Activated CD4-positive, alpha-beta memory T cell treated with anti-CD3 and anti-CD28 coated beads, Interleukin-2, amount 10 ng/mL, durations not matched to agents 7 days and 5 days (primary cell): ENCODE data around the gene PRAMEF15. TPM values are rescaled to one million over a fixed set of nuclear protein-coding genes. Genes with fewer than 3 reads are reported as not detected.
"Not testable (repeated sequence)": the region's sequence is repeated elsewhere in the genome, so short reads cannot be mapped to it uniquely, and the experiment has no call there.

Source experiments
- CTCF ChIA-PET: fragments of 350-600 bp; sonication (Branson Sonifier 250); formaldehyde crosslinking; loops from one replicate; lab custom pipeline; 2021; ENCODE audit warnings: antibody characterized with exemption, inconsistent platforms; lab: Charles Lee
- POLR2A ChIA-PET: fragments of 350-600 bp; sonication (Branson Sonifier 250); formaldehyde crosslinking; loops from one replicate; lab custom pipeline; 2021; ENCODE audit warnings: antibody characterized with exemption; lab: Charles Lee
- DNase-seq: peaks from one replicate; pipeline ENCODE4 v3.0.0-alpha.2; 2020
- H3K27ac Mint-ChIP-seq: one replicate; pipeline ENCODE4 v1.8.0; 2021; ENCODE audit warnings: mild to moderate bottlenecking, mixed read lengths
- H3K27me3 Mint-ChIP-seq: one replicate; pipeline ENCODE4 v1.8.0; 2021; ENCODE audit warnings: mixed read lengths
- H3K36me3 Mint-ChIP-seq: one replicate; pipeline ENCODE4 v1.8.0; 2021; ENCODE audit warnings: low read depth, mixed read lengths
- H3K4me1 Mint-ChIP-seq: one replicate; pipeline ENCODE4 v1.8.0; 2021; ENCODE audit warnings: mixed read lengths
- H3K4me3 Mint-ChIP-seq: one replicate; pipeline ENCODE4 v1.8.0; 2021; ENCODE audit warnings: mild to moderate bottlenecking, mixed read lengths
- H3K9me3 Mint-ChIP-seq: one replicate; pipeline ENCODE4 v1.8.0; 2021; ENCODE audit warnings: mixed read lengths
- total RNA-seq, 2 experiments: library from RNA; stranded (reverse); gene quantifications; one replicate each; pipeline ENCODE4 v1.2.3, GENCODE V29; 2021

PRAMEF15 gene
- not detected for total RNA-seq

GRCh38 chr1:13315281-13315680, at the start of gene PRAMEF15:
TSS of gene PRAMEF15 (plus strand) at chr1:13315581. CDS start at chr1:13318408, 2,827 bp downstream.
- H3K36me3 Mint-ChIP-seq, H3K27ac Mint-ChIP-seq, H3K4me3 Mint-ChIP-seq, H3K4me1 Mint-ChIP-seq, CTCF ChIA-PET, DNase-seq, H3K9me3 Mint-ChIP-seq, H3K27me3 Mint-ChIP-seq, POLR2A ChIA-PET: not testable (repeated sequence)

GRCh38 chr1:13277016-13277415, 38.4 kb upstream of the PRAMEF15 start:
- H3K27ac Mint-ChIP-seq, CTCF ChIA-PET, POLR2A ChIA-PET, H3K9me3 Mint-ChIP-seq, H3K4me1 Mint-ChIP-seq, H3K36me3 Mint-ChIP-seq, H3K4me3 Mint-ChIP-seq, H3K27me3 Mint-ChIP-seq, DNase-seq: not testable (repeated sequence)

GRCh38 chr1:13279617-13280016, 35.8 kb upstream of the PRAMEF15 start:
- H3K27ac Mint-ChIP-seq, H3K9me3 Mint-ChIP-seq, DNase-seq, CTCF ChIA-PET, H3K4me1 Mint-ChIP-seq, H3K27me3 Mint-ChIP-seq, POLR2A ChIA-PET, H3K4me3 Mint-ChIP-seq, H3K36me3 Mint-ChIP-seq: not testable (repeated sequence)

GRCh38 chr1:13285037-13285436, 30.3 kb upstream of the PRAMEF15 start, which contains the start of gene PRAMEF8:
TSS of gene PRAMEF8 (minus strand) at chr1:13285137. CDS start at chr1:13284091, 1,046 bp downstream.
- H3K4me1 Mint-ChIP-seq, CTCF ChIA-PET, H3K27ac Mint-ChIP-seq, H3K4me3 Mint-ChIP-seq, H3K9me3 Mint-ChIP-seq, H3K27me3 Mint-ChIP-seq, POLR2A ChIA-PET, H3K36me3 Mint-ChIP-seq, DNase-seq: not testable (repeated sequence)

- H3K9me3 Mint-ChIP-seq, H3K4me1 Mint-ChIP-seq, H3K27me3 Mint-ChIP-seq, H3K4me3 Mint-ChIP-seq, CTCF ChIA-PET, POLR2A ChIA-PET, DNase-seq, H3K27ac Mint-ChIP-seq, H3K36me3 Mint-ChIP-seq: not testable (repeated sequence)
These were observed 26.4 kb upstream of the PRAMEF15 start for GRCh38 chr1:13289030-13289429.

GRCh38 chr1:13297216-13297931, 18.0 kb upstream of the PRAMEF15 start:
- H3K4me1 Mint-ChIP-seq, H3K27ac Mint-ChIP-seq, H3K9me3 Mint-ChIP-seq, CTCF ChIA-PET, H3K36me3 Mint-ChIP-seq, H3K4me3 Mint-ChIP-seq, DNase-seq, H3K27me3 Mint-ChIP-seq, POLR2A ChIA-PET: not testable (repeated sequence)

GRCh38 chr1:13298699-13299098, 16.7 kb upstream of the PRAMEF15 start:
- H3K27me3 Mint-ChIP-seq, H3K4me3 Mint-ChIP-seq, H3K9me3 Mint-ChIP-seq, POLR2A ChIA-PET, DNase-seq, H3K4me1 Mint-ChIP-seq, H3K27ac Mint-ChIP-seq, H3K36me3 Mint-ChIP-seq, CTCF ChIA-PET: not testable (repeated sequence)

- H3K27me3 Mint-ChIP-seq, H3K4me1 Mint-ChIP-seq, H3K9me3 Mint-ChIP-seq, H3K4me3 Mint-ChIP-seq, POLR2A ChIA-PET, H3K36me3 Mint-ChIP-seq, CTCF ChIA-PET, H3K27ac Mint-ChIP-seq, DNase-seq: not testable (repeated sequence)
These were observed 13.2 kb upstream of the PRAMEF15 start for GRCh38 chr1:13302197-13302596.

GRCh38 chr1:13303239-13303638, 12.1 kb upstream of the PRAMEF15 start, which contains the start of gene PRAMEF33:
TSS of gene PRAMEF33 (plus strand) at chr1:13303539. CDS start at chr1:13305955, 2,416 bp downstream.
- H3K4me1 Mint-ChIP-seq, H3K27ac Mint-ChIP-seq, DNase-seq, POLR2A ChIA-PET, H3K4me3 Mint-ChIP-seq, H3K36me3 Mint-ChIP-seq, H3K9me3 Mint-ChIP-seq, CTCF ChIA-PET, H3K27me3 Mint-ChIP-seq: not testable (repeated sequence)

GRCh38 chr1:13342496-13342895, 27.1 kb downstream of the PRAMEF15 start:
- CTCF ChIA-PET, H3K27me3 Mint-ChIP-seq, POLR2A ChIA-PET, H3K9me3 Mint-ChIP-seq, H3K4me3 Mint-ChIP-seq, H3K36me3 Mint-ChIP-seq, DNase-seq, H3K27ac Mint-ChIP-seq, H3K4me1 Mint-ChIP-seq: not testable (repeated sequence)

GRCh38 chr1:13347034-13347433, 31.7 kb downstream of the PRAMEF15 start, which contains the start of gene PRAMEF14:
TSS of gene PRAMEF14 (minus strand) at chr1:13347134. CDS start at chr1:13345314, 1,820 bp downstream.
- H3K27ac Mint-ChIP-seq, H3K4me1 Mint-ChIP-seq, H3K9me3 Mint-ChIP-seq, H3K27me3 Mint-ChIP-seq, DNase-seq, H3K36me3 Mint-ChIP-seq, H3K4me3 Mint-ChIP-seq, POLR2A ChIA-PET, CTCF ChIA-PET: not testable (repeated sequence)

GRCh38 chr1:13353476-13353875, 38.1 kb downstream of the PRAMEF15 start:
- DNase-seq, H3K4me3 Mint-ChIP-seq, H3K27me3 Mint-ChIP-seq, H3K27ac Mint-ChIP-seq, POLR2A ChIA-PET, CTCF ChIA-PET, H3K36me3 Mint-ChIP-seq, H3K9me3 Mint-ChIP-seq, H3K4me1 Mint-ChIP-seq: not testable (repeated sequence)

- H3K4me1 Mint-ChIP-seq, H3K27ac Mint-ChIP-seq, H3K36me3 Mint-ChIP-seq, POLR2A ChIA-PET, H3K9me3 Mint-ChIP-seq, DNase-seq, H3K27me3 Mint-ChIP-seq, H3K4me3 Mint-ChIP-seq, CTCF ChIA-PET: not testable (repeated sequence)
These were observed 39.1 kb downstream of the PRAMEF15 start for GRCh38 chr1:13354475-13354874.

- CTCF ChIA-PET, H3K9me3 Mint-ChIP-seq, DNase-seq, H3K27me3 Mint-ChIP-seq, H3K27ac Mint-ChIP-seq, H3K4me1 Mint-ChIP-seq, H3K4me3 Mint-ChIP-seq, POLR2A ChIA-PET, H3K36me3 Mint-ChIP-seq: not testable (repeated sequence)
These were observed 41.4 kb downstream of the PRAMEF15 start for GRCh38 chr1:13356774-13357173.
